ENCODE results near the gene DEFB113. TPM values are rescaled to one million over a fixed set of nuclear protein-coding genes. Genes with fewer than 3 reads are reported as not detected.

The DEFB113 gene
- total RNA-seq, 1 experiment from 2014 or later, result not detected

- Histone ChIP-seq H2BK20ac (ENCODE audit: low read depth, low read length, poor library complexity, severe bottlenecking) (no peak overlapping the region), H2BK15ac (ENCODE audit: low read depth, low read length) (no peak overlapping the region), H3K23ac (ENCODE audit: insufficient read length, low read depth, low read length) (no peak overlapping the region), H3K27me3 (ENCODE audit: insufficient read depth, low read length) (no peaks in the 10 kb centered on the region), H3K18ac (ENCODE audit: insufficient read length, low read depth, low read length) (no peak overlapping the region), H4K5ac (ENCODE audit: insufficient read length, low read depth, low read length) (no peak overlapping the region), H4K20me1 (ENCODE audit: control insufficient read depth, insufficient read depth, insufficient read length) (no peaks in the 10 kb centered on the region), H3K56ac (ENCODE audit: insufficient read length, low read depth, low read length) (no peak overlapping the region), H3K14ac (ENCODE audit: insufficient read depth, low read length) (no peak overlapping the region), H3T11ph (ENCODE audit: low read length) (no peak overlapping the region), H3K9ac (ENCODE audit: extremely low read depth, insufficient read length, low read length) (no peak overlapping the region), H3K79me2 (ENCODE audit: insufficient read depth, low read length) (no peaks in the 10 kb centered on the region), H3K9me3 (ENCODE audit: control insufficient read depth, low read depth, low read length) (no peaks in the 10 kb centered on the region), H3K4me2 (ENCODE audit: insufficient read depth, insufficient read length, low read length) (no peak overlapping the region), H2AFZ (ENCODE audit: low read length) (no peak overlapping the region), H3K4me1 (ENCODE audit: insufficient read depth, low read length) (no peaks in the 10 kb centered on the region; the same call in 1 of the 2 replicates), H3K4ac (ENCODE audit: low read depth, low read length) (no peak overlapping the region), H2AK5ac (ENCODE audit: insufficient read length, low read length) (no peak overlapping the region), H2BK12ac (ENCODE audit: insufficient read length, low read depth, low read length) (no peak overlapping the region), H3K27ac (ENCODE audit: insufficient read length, low read depth, low read length) (no peak overlapping the region), H4K91ac (ENCODE audit: insufficient read length, low read depth, low read length) (no peak overlapping the region), H2BK120ac (ENCODE audit: low read depth, low read length, poor library complexity, severe bottlenecking) (no peak overlapping the region), H4K8ac (replicated peaks; ENCODE audit: insufficient read length, low read depth, low read length) (no peak overlapping the region), H3K23me2 (ENCODE audit: insufficient read length, low read depth, low read length, poor library complexity, severe bottlenecking) (no peaks in the 10 kb centered on the region), H3K79me1 (ENCODE audit: insufficient read depth, low read depth, low read length, poor library complexity, severe bottlenecking) (no peaks in the 10 kb centered on the region), H2BK5ac (ENCODE audit: insufficient read length, low read length) (no peak overlapping the region)
- no peak overlapping the region for H3K27ac Mint-ChIP-seq
- peaks cover 0 to 4% of the 10 kb centered on the region in 2 experiments; a peak in 1 of 4 replicates for H3K4me1 Mint-ChIP-seq
- peaks cover 0 to 4% of the 10 kb centered on the region in 2 experiments; a peak in 1 of 5 replicates for H3K9me3 Mint-ChIP-seq
- no peak for DNase-seq
- WGBS (ENCODE audit: extremely low coverage, insufficient read length, low lambda C conversion rate), result no CpG with 5 or more reads among the region's 4 CpGs
- TF ChIP-seq CTCF (conservative IDR thresholded peaks at IDR 0.05), result no peak
- no peaks in the 10 kb centered on the region for H3K36me3 Mint-ChIP-seq (ENCODE audit: insufficient read depth in 1 of 3, low read depth in 3 of 3)
- H3K27me3 Mint-ChIP-seq (ENCODE audit: low read depth), result no peaks in the 10 kb centered on the region
- H3K4me3 Mint-ChIP-seq, result no peak overlapping the region
Observed at GRCh38 chr6:49979584-49979983, 10.2 kb upstream of the DEFB113 start.
